H9 (cell line): ENCODE measurements around the gene PTPN13. TPM values are rescaled to one million over a fixed set of nuclear protein-coding genes. Genes with fewer than 3 reads are reported as not detected.

Experiments
- DNase-seq: peaks from one replicate; pipeline ENCODE4 v3.0.0-alpha.2; 2017
- H2AFZ ChIP-seq: one replicate; pipeline ENCODE4 v1.6.1; 2013; ENCODE audit warnings: mild to moderate bottlenecking, low read length, control low read depth, moderate library complexity
- H2AK5ac ChIP-seq: 2 replicates; pipeline ENCODE4 v1.6.1; 2013; ENCODE audit warnings: low read length, control low read depth, mixed read lengths; ENCODE audit not compliant: insufficient read length
- H2BK120ac ChIP-seq: one replicate; pipeline ENCODE4 v1.6.1; 2013; ENCODE audit warnings: low read depth, mild to moderate bottlenecking, low read length, control low read depth, inconsistent platforms; ENCODE audit not compliant: poor library complexity, severe bottlenecking
- H2BK12ac ChIP-seq: 2 replicates; pipeline ENCODE4 v1.6.1; 2013; ENCODE audit warnings: low read length, control low read depth, mixed read lengths, low read depth; ENCODE audit not compliant: insufficient read length
- H2BK15ac ChIP-seq: 2 replicates; pipeline ENCODE4 v1.6.1; 2013; ENCODE audit warnings: low read depth, low read length, control low read depth
- H2BK20ac ChIP-seq: one replicate; pipeline ENCODE4 v1.6.1; 2013; ENCODE audit warnings: low read depth, mild to moderate bottlenecking, low read length, control low read depth, inconsistent platforms; ENCODE audit not compliant: poor library complexity, severe bottlenecking
- H2BK5ac ChIP-seq: 2 replicates; pipeline ENCODE4 v1.6.1; 2013; ENCODE audit warnings: low read length, control low read depth, mixed read lengths; ENCODE audit not compliant: insufficient read length
- H3K14ac ChIP-seq: 2 replicates; pipeline ENCODE4 v1.6.1; 2013; ENCODE audit warnings: low read length, control low read depth; ENCODE audit not compliant: insufficient read depth
- H3K18ac ChIP-seq: 2 replicates; pipeline ENCODE4 v1.6.1; 2013; ENCODE audit warnings: low read depth, mild to moderate bottlenecking, mixed read lengths, low read length, control low read depth; ENCODE audit not compliant: insufficient read length
- H3K23ac ChIP-seq: 2 replicates; pipeline ENCODE4 v1.6.1; 2013; ENCODE audit warnings: low read length, control low read depth, mixed read lengths, low read depth; ENCODE audit not compliant: insufficient read length
- H3K23me2 ChIP-seq: 2 replicates; pipeline ENCODE4 v1.6.1; 2013; ENCODE audit warnings: low read depth, mild to moderate bottlenecking, mixed read lengths, low read length, control low read depth; ENCODE audit not compliant: insufficient read length, poor library complexity, severe bottlenecking
- H3K27ac ChIP-seq: 2 replicates; pipeline ENCODE4 v1.5.1; 2013; ENCODE audit warnings: low read length, control low read depth, mixed read lengths, low read depth; ENCODE audit not compliant: insufficient read length
- H3K27me3 ChIP-seq: 2 replicates; pipeline ENCODE4 v1.6.1; 2013; ENCODE audit warnings: low read length, control low read depth, inconsistent platforms; ENCODE audit not compliant: insufficient read depth
- H3K4ac ChIP-seq: 2 replicates; pipeline ENCODE4 v1.6.1; 2013; ENCODE audit warnings: low read depth, mild to moderate bottlenecking, control low read depth, inconsistent platforms, low read length, moderate library complexity
- H3K4me1 ChIP-seq: 2 replicates; pipeline ENCODE4 v1.6.1; 2013; ENCODE audit warnings: low read length, control low read depth, inconsistent platforms; ENCODE audit not compliant: insufficient read depth
- H3K4me2 ChIP-seq: 2 replicates; pipeline ENCODE4 v1.6.1; 2013; ENCODE audit warnings: low read length, control low read depth, mixed read lengths; ENCODE audit not compliant: insufficient read length, insufficient read depth
- H3K56ac ChIP-seq: 2 replicates; pipeline ENCODE4 v1.6.1; 2013; ENCODE audit warnings: low read depth, mild to moderate bottlenecking, mixed read lengths, low read length, control low read depth; ENCODE audit not compliant: insufficient read length
- H3K79me1 ChIP-seq: 2 replicates; pipeline ENCODE4 v1.6.1; 2013; ENCODE audit warnings: low read depth, mild to moderate bottlenecking, moderate library complexity, low read length, control low read depth, inconsistent platforms; ENCODE audit not compliant: insufficient read depth, poor library complexity, severe bottlenecking
- H3K79me2 ChIP-seq: 2 replicates; pipeline ENCODE4 v1.6.1; 2013; ENCODE audit warnings: low read length, control low read depth, inconsistent platforms; ENCODE audit not compliant: insufficient read depth
- H3K9ac ChIP-seq: 2 replicates; pipeline ENCODE4 v1.6.1; 2013; ENCODE audit warnings: low read length, control low read depth, mixed read lengths; ENCODE audit not compliant: insufficient read length; ENCODE audit errors: extremely low read depth
- H3K9me3 ChIP-seq: one replicate; pipeline ENCODE4 v1.6.1; 2013; ENCODE audit warnings: low read depth, low read length, inconsistent platforms; ENCODE audit not compliant: control insufficient read depth
- H3T11ph ChIP-seq: one replicate; pipeline ENCODE4 v1.6.1; 2013; ENCODE audit warnings: mild to moderate bottlenecking, low read length, control low read depth, inconsistent platforms
- H4K20me1 ChIP-seq: one replicate; pipeline ENCODE4 v1.6.1; 2013; ENCODE audit not compliant: control insufficient read depth, insufficient read length, insufficient read depth
- H4K5ac ChIP-seq: 2 replicates; pipeline ENCODE4 v1.6.1; 2013; ENCODE audit warnings: low read depth, mild to moderate bottlenecking, mixed read lengths, low read length, control low read depth; ENCODE audit not compliant: insufficient read length
- H4K8ac ChIP-seq: replicated peaks from 2 replicates; pipeline ENCODE4 v1.6.1; 2013; ENCODE audit warnings: low read length, control low read depth, mixed read lengths, low read depth; ENCODE audit not compliant: insufficient read length
- H4K91ac ChIP-seq: 2 replicates; pipeline ENCODE4 v1.6.1; 2013; ENCODE audit warnings: low read depth, mild to moderate bottlenecking, moderate library complexity, mixed read lengths, low read length, control low read depth; ENCODE audit not compliant: insufficient read length
- H3K27ac Mint-ChIP-seq, 3 experiments: 2 replicates in 2 of 3; 3 replicates in 1 of 3; pipeline ENCODE4 v1.8.0; 2020 to 2021; ENCODE audit warnings: mixed read lengths in 3 of 3, mild to moderate bottlenecking in 1 of 3, moderate library complexity in 1 of 3
- H3K27me3 Mint-ChIP-seq: 2 replicates; pipeline ENCODE4 v1.8.0; 2021; ENCODE audit warnings: low read depth, mild to moderate bottlenecking, moderate library complexity, mixed read lengths
- H3K36me3 Mint-ChIP-seq, 3 experiments: 2 replicates in 2 of 3; 3 replicates in 1 of 3; pipeline ENCODE4 v1.8.0; 2020 to 2021; ENCODE audit warnings: low read depth in 3 of 3, mixed read lengths in 3 of 3; ENCODE audit not compliant: insufficient read depth in 1 of 3
- H3K4me1 Mint-ChIP-seq, 2 experiments: 2 replicates each; pipeline ENCODE4 v1.8.0; 2020; ENCODE audit warnings: mixed read lengths in 2 of 2
- H3K4me3 Mint-ChIP-seq, 2 experiments: 2 replicates in 1 of 2; 3 replicates in 1 of 2; pipeline ENCODE4 v1.8.0; 2020 to 2021; ENCODE audit warnings: mild to moderate bottlenecking in 2 of 2, mixed read lengths in 2 of 2, moderate library complexity in 1 of 2
- H3K9me3 Mint-ChIP-seq, 2 experiments: 2 replicates in 1 of 2; 3 replicates in 1 of 2; pipeline ENCODE4 v1.8.0; 2020; ENCODE audit warnings: mild to moderate bottlenecking in 2 of 2, mixed read lengths in 2 of 2, moderate library complexity in 1 of 2
- WGBS: extraction: QIAGEN DNeasy Blood & Tissue Kit; methylation state at CpG from one replicate; pipeline ENCODE4 v1.1.7; 2013; ENCODE audit warnings: missing lambda C conversion rate, low lambda C conversion rate, mixed read lengths; ENCODE audit not compliant: insufficient read length; ENCODE audit errors: extremely low coverage; 5-methylcytosine and 5-hydroxymethylcytosine counted together
- total RNA-seq: library from RNA; stranded (reverse); gene quantifications from 2 replicates; pipeline ENCODE4 v1.2.1, GENCODE V29; 2021
- TF ChIP-seq, protein P1 (sequence below): fragments of 200-600 bp; sonication (generic); conservative IDR thresholded peaks from 3 replicates; pipeline ENCODE4 v1.8.0; 2021; ENCODE audit warnings: antibody characterized with exemption, mild to moderate bottlenecking

Gene PTPN13
- total RNA-seq, 1 experiment from 2014 or later = 34.9 TPM

DNA sequence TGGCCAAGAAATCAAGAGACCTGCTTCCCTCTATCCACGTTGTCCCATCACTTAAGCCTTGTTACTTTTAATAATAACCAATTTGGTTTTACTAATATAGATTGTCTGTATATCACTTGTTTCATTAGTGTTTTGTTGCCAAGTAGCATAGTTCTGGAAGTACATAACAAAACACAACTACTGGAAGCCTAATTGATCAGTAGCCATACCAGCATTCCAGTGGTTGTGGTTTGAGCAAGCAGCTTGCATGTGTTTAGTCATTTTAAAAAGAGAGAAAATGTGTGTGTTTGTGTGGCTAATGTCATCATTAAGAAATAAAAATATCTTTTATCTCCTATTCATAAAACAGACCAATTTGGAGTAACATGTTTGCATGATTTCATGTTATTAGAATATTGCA lies 70.8 kb downstream of the PTPN13 start:
- Histone ChIP-seq H4K5ac (no peak overlapping the region), H2BK12ac (no peak overlapping the region), H3K9ac (no peak overlapping the region), H3K23ac (no peak overlapping the region), H3K4me1 (no peaks in the 10 kb centered on the region; the same call in 1 of the 2 replicates), H3T11ph (no peak overlapping the region), H3K27ac (no peak overlapping the region), H4K91ac (no peak overlapping the region), H2AFZ (no peak overlapping the region), H3K18ac (no peak overlapping the region), H4K8ac (no peak overlapping the region), H3K79me2 (no peaks in the 10 kb centered on the region; the same call in 1 of the 2 replicates), H3K9me3 (no peaks in the 10 kb centered on the region), H2BK20ac (no peak overlapping the region), H2BK15ac (no peak overlapping the region), H3K79me1 (no peaks in the 10 kb centered on the region), H3K4me2 (no peak overlapping the region), H3K4ac (no peak overlapping the region), H2BK120ac (no peak overlapping the region), H2BK5ac (no peak overlapping the region), H3K27me3 (no peaks in the 10 kb centered on the region), H2AK5ac (no peak overlapping the region), H4K20me1 (no peaks in the 10 kb centered on the region), H3K23me2 (no peaks in the 10 kb centered on the region), H3K56ac (no peak overlapping the region), H3K14ac (no peak overlapping the region)
- no peak overlapping the region for H3K4me3 Mint-ChIP-seq
- no CpG with 5 or more reads among the region's 1 CpG for WGBS
- H3K27me3 Mint-ChIP-seq = no peaks in the 10 kb centered on the region
- TF ChIP-seq, protein P1, sequence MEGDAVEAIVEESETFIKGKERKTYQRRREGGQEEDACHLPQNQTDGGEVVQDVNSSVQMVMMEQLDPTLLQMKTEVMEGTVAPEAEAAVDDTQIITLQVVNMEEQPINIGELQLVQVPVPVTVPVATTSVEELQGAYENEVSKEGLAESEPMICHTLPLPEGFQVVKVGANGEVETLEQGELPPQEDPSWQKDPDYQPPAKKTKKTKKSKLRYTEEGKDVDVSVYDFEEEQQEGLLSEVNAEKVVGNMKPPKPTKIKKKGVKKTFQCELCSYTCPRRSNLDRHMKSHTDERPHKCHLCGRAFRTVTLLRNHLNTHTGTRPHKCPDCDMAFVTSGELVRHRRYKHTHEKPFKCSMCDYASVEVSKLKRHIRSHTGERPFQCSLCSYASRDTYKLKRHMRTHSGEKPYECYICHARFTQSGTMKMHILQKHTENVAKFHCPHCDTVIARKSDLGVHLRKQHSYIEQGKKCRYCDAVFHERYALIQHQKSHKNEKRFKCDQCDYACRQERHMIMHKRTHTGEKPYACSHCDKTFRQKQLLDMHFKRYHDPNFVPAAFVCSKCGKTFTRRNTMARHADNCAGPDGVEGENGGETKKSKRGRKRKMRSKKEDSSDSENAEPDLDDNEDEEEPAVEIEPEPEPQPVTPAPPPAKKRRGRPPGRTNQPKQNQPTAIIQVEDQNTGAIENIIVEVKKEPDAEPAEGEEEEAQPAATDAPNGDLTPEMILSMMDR = no peak
- no peak overlapping the region for H3K27ac Mint-ChIP-seq
- no peaks in the 10 kb centered on the region for H3K9me3 Mint-ChIP-seq
- H3K36me3 Mint-ChIP-seq = peaks cover 4 to 7% (median 6%) of the 10 kb centered on the region in 3 experiments; a peak in 3 of 7 replicates
- H3K4me1 Mint-ChIP-seq = peaks cover 10 to 24% of the 10 kb centered on the region in 2 experiments
- DNase-seq = no peak
